AG10803 (cell line): ENCODE data around the gene CIDEA.
"Not testable (repeated sequence)": the region's sequence is repeated elsewhere in the genome, so short reads cannot be mapped to it uniquely, and the experiment has no call there.

ENCODE experiments used
- DNase-seq: peaks from one replicate; pipeline ENCODE4 v3.0.0; 2010; ENCODE audit warnings: low read depth
- H3K4me3 ChIP-seq: 2 replicates; pipeline ENCODE4 v1.5.1; 2011; ENCODE audit warnings: mild to moderate bottlenecking, low read length, control low read depth
- TF ChIP-seq, protein P1 (sequence below): conservative IDR thresholded peaks from 2 replicates; pipeline ENCODE4 v1.5.1; 2011; ENCODE audit warnings: mild to moderate bottlenecking, low read length, control low read depth, inconsistent platforms

CIDEA gene, protein sequence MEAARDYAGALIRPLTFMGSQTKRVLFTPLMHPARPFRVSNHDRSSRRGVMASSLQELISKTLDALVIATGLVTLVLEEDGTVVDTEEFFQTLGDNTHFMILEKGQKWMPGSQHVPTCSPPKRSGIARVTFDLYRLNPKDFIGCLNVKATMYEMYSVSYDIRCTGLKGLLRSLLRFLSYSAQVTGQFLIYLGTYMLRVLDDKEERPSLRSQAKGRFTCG

DNA sequence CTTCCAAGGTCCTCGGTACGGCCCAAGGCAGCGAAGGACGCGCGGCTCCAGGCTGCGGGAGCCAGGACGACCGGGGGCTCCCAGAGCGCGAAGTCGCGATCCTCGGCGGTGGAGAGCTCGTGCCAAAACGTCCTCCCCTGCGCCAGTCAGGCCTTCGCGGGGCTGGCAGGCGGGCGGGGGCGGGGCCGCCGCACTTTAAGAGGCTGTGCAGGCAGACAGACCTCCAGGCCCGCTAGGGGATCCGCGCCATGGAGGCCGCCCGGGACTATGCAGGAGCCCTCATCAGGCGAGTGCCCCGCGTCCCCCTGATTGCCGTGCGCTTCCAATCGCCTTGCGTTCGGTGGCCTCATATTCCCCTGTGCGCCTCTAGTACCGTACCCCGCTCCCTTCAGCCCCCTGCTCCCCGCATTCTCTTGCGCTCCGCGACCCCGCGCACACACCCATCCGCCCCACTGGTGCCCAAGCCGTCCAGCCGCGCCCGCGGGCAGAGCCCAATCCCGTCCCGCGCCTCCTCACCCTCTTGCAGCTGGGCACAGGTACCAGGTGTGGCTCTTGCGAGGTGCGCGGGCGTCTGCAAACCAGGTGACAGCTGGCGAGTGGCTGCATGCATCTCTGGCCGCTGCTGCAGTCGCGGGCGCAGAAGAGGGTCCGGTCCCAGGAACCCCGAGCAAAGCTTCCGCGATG is at the start of gene CIDEA:
TSS of gene CIDEA (plus strand) at position 226 of the 684 bp plus-strand sequence. CDS start at position 249, 23 bp downstream.
- TF ChIP-seq, protein P1, sequence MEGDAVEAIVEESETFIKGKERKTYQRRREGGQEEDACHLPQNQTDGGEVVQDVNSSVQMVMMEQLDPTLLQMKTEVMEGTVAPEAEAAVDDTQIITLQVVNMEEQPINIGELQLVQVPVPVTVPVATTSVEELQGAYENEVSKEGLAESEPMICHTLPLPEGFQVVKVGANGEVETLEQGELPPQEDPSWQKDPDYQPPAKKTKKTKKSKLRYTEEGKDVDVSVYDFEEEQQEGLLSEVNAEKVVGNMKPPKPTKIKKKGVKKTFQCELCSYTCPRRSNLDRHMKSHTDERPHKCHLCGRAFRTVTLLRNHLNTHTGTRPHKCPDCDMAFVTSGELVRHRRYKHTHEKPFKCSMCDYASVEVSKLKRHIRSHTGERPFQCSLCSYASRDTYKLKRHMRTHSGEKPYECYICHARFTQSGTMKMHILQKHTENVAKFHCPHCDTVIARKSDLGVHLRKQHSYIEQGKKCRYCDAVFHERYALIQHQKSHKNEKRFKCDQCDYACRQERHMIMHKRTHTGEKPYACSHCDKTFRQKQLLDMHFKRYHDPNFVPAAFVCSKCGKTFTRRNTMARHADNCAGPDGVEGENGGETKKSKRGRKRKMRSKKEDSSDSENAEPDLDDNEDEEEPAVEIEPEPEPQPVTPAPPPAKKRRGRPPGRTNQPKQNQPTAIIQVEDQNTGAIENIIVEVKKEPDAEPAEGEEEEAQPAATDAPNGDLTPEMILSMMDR = no peak
- H3K4me3 ChIP-seq = peak within 1 kb of the TSS; percentile 29
- no peak for DNase-seq

DNA sequence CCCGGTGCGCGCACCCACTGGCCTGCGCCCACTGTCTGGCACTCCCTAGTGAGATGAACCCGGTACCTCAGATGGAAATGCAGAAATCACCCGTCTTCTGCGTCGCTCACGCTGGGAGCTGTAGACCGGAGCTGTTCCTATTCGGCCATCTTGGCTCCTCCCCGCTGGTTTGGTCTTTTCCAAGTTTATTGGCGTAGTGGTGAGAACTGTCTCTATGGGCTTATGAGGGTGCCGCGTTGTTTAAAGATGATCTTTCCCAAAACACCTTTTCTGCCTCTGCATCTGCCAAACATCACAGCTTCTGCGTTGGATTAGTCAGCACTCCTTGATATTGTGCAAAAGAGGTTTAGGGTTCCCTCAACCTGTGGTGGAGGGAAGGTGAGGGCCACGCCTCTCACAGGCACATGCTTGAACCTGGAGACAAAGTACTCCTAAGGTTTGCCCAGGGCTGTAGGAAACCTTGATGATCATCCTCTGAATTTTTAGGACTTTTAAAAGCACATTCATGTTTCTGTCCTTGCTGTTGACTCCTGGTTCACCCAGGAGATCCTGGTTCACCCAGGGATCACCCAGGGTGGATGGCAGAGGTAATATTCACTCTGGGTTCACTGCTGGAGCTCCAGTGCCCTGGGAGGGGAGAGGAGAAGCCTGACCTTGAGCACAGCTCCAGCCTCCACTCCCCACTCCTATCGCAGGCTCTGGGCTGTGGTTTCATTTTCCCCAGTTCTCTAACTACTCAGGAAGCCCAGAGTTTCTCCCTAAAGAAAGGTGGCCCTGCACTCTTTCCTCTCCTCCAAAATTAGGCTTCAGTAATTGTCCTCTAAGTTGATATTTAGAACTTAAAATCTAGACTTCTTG is 45.6 kb upstream of the CIDEA start:
- not testable (repeated sequence) for DNase-seq, H3K4me3 ChIP-seq

DNA sequence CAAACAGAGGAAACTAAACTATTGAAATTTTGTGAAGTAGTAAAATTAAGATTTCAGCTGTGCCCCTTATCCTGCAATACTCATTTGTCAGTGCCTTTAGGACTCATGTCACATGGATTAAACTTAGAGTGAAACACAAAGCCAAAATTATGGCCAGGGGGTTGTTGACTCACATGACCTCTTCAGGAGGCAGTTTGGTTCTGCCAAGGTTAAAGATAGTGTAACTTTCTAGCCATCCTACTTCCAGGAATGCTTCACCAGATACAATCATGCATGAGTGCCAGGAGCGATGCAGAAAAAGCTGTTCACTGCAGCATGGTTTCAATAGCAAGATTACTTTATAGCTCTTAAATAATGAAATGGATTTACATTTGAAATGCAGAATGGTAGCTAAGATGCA is 41.9 kb upstream of the CIDEA start:
- H3K4me3 ChIP-seq, DNase-seq: not testable (repeated sequence)

DNA sequence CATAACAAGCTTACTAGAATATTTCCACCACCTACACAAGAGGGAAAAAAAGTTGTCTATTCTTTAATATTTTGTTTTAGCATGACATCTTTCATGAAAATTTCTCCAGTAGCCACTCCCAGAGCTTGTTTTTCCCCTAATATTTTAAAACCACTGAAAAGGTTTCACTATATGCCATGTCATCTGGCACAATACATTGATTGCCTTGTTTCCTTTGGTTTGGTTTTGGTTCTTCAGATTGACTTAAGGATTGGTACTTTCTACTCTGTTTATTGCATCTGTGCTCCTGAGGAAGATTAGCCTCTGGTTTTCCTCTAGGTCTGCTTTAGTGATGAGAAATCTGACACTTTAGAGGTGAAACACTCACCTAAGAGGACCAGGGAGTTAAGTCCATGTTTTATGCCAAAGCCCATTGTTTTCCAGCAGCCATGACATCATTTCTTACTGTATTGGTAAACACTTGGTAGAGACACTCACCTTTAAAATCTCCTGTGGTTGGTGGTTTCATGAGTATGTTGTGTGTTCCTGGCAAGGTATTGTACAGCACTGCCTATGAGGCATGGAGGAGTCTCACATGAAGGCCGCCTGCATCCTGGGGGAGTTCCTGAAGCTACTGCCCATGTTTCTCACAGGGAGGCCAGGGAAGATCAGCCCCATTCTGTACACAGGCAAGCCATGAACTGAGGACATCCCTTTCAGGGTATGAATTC is 39.7 kb upstream of the CIDEA start:
- not testable (repeated sequence) for H3K4me3 ChIP-seq, DNase-seq

DNA sequence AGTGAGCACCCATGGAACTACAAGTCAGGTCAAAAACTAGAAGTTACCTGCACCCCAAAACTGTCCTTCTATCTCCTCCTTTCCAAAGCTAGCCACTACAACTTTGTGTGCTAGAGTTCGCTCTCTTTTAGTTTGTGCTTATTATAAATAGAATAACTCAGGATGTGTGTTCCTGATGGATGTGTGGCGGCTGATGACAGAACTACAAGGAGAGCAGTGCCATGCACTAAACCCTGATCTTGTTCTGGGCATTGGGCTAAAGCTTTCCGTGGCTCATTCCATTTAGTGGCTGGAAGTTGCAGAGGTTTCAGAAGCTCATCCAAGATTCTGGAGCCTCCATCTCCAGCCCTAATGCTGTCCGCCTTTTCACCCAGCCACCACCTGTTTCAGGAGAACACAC is 37.7 kb upstream of the CIDEA start:
- DNase-seq, H3K4me3 ChIP-seq: not testable (repeated sequence)

DNA sequence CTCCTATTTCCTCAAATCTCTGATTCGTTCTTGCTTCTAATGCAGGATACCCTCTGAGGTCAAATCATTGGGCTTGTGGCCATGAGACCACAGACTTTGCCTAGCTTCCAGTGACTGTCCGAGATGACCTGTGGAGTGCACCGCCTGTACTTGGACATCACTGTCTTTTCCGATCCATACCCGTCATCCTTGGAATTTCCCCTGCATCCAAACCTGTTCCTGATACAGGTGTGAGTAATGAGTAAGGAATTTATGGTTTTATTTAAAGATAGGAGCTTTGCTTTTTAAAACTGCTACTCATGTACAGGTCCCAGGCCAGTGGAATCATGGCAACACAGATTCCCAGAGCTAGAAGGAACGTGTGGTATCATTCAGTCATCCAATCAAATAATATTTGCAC is 35.6 kb upstream of the CIDEA start:
- H3K4me3 ChIP-seq, DNase-seq: not testable (repeated sequence)

- not testable (repeated sequence) for DNase-seq, H3K4me3 ChIP-seq
Observed at GRCh38 chr18:12222041-12222440, 32.1 kb upstream of the CIDEA start.

GRCh38 chr18:12223326-12223725 is 30.8 kb upstream of the CIDEA start:
- DNase-seq, H3K4me3 ChIP-seq: not testable (repeated sequence)

- DNase-seq, H3K4me3 ChIP-seq: not testable (repeated sequence)
Observed at GRCh38 chr18:12226807-12227206, 27.4 kb upstream of the CIDEA start.

DNA sequence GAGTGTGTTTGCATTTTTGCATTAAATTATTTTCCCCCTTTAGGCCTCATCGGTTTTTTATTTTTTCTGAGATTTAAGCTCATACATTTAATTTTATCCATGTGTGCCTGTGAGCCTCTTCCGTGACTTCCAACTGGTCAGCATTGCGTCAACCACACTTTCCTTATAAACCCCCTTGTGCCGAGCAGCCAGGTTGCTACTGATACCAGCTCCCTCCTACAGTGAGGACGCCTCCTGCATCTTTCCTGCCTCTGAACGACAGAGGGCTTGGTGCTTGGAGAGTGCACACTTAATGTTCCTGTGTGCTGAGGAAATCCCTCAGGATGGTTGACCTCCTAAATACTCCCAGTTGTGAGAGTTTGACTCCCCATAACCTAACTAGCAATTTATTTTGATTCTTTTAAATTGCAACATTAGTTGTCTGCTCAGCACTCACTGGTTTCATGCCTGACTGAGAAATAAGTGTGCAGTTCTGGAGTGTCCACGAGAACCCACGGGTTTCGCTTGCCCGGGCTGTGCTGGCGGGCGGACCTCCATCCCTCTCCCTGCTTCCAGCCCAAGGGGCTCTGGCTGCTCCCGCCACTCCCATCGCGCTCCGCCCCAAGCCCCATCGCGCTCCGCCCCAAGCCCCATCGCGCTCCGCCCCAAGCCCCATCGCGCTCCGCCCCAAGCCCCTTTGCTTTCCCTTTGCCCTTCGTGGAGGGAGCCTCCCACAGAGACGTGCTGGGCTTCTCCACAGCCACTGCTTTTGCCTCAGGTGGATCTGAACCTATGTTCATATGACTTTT is 26.6 kb upstream of the CIDEA start:
- DNase-seq, H3K4me3 ChIP-seq: not testable (repeated sequence)

GRCh38 chr18:12228308-12228707 is 25.9 kb upstream of the CIDEA start:
- DNase-seq, H3K4me3 ChIP-seq: not testable (repeated sequence)

- H3K4me3 ChIP-seq, DNase-seq: not testable (repeated sequence)
Observed at GRCh38 chr18:12230561-12230960, 23.6 kb upstream of the CIDEA start.
